HG03575 (cell line): ENCODE measurements around the gene SPP2.

Experiments
- ATAC-seq: cut with Tn5 transposase; IDR thresholded peaks from one replicate; pipeline ENCODE4 v1.9.1; 2021; ENCODE audit not compliant: unreplicated experiment, insufficient number of reproducible peaks, low FRiP score; ENCODE audit errors: extremely low read depth

Gene SPP2

GRCh38 chr2:234050455-234051135, at the start of gene SPP2:
Gene SPP2 (plus strand): TSS chr2:234050702. CDS start chr2:234050787, 85 bp downstream.
- no peak for ATAC-seq

GRCh38 chr2:234001380-234002160, 48.9 kb upstream of the SPP2 start:
- ATAC-seq, result no peak

GRCh38 chr2:234002281-234002680, 48.2 kb upstream of the SPP2 start:
- no peak for ATAC-seq

GRCh38 chr2:234003972-234004617, 46.4 kb upstream of the SPP2 start:
- no peak for ATAC-seq

- ATAC-seq, result no peak
Measured at GRCh38 chr2:234005126-234005525, 45.4 kb upstream of the SPP2 start.

GRCh38 chr2:234006501-234006900, 44.0 kb upstream of the SPP2 start:
- no peak for ATAC-seq

- ATAC-seq, result no peak
Measured at GRCh38 chr2:234014427-234014826, 36.1 kb upstream of the SPP2 start.

GRCh38 chr2:234015861-234016260, 34.6 kb upstream of the SPP2 start:
- no peak for ATAC-seq

GRCh38 chr2:234019896-234020295, 30.6 kb upstream of the SPP2 start:
- ATAC-seq, result no peak

- no peak for ATAC-seq
Measured at GRCh38 chr2:234020332-234020731, 30.2 kb upstream of the SPP2 start.

GRCh38 chr2:234022424-234022823, 28.1 kb upstream of the SPP2 start:
- no peak for ATAC-seq

GRCh38 chr2:234024304-234024703, 26.2 kb upstream of the SPP2 start:
- ATAC-seq, result no peak

- no peak for ATAC-seq
Measured at GRCh38 chr2:234025466-234025865, 25.0 kb upstream of the SPP2 start.

- no peak for ATAC-seq
Measured at GRCh38 chr2:234025891-234026401, 24.6 kb upstream of the SPP2 start.

GRCh38 chr2:234026693-234027254, 23.7 kb upstream of the SPP2 start:
- no peak for ATAC-seq

- ATAC-seq, result no peak
Measured at GRCh38 chr2:234027641-234028040, 22.9 kb upstream of the SPP2 start.

- no peak for ATAC-seq
Measured at GRCh38 chr2:234029150-234029733, 21.3 kb upstream of the SPP2 start.

- no peak for ATAC-seq
Measured at GRCh38 chr2:234031207-234031606, 19.3 kb upstream of the SPP2 start.

- no peak for ATAC-seq
Measured at GRCh38 chr2:234032279-234032856, 18.1 kb upstream of the SPP2 start.
